Type B pancreatic cell (in vitro differentiated cells): ENCODE results near the gene ATF2. TPM values are rescaled to one million over a fixed set of nuclear protein-coding genes. Genes with fewer than 3 reads are reported as not detected.

ENCODE experiments used
- DNase-seq: peaks from one replicate; pipeline ENCODE4 v3.0.0; 2021; ENCODE audit warnings: mixed read lengths; ENCODE audit not compliant: unreplicated experiment; ENCODE audit errors: extremely low spot score
- H3K27ac Mint-ChIP-seq: 2 replicates; pipeline ENCODE4 v1.8.0; 2021; ENCODE audit warnings: mild to moderate bottlenecking, mixed read lengths
- H3K27me3 Mint-ChIP-seq: 2 replicates; pipeline ENCODE4 v1.8.0; 2021; ENCODE audit warnings: mixed read lengths
- H3K36me3 Mint-ChIP-seq: 2 replicates; pipeline ENCODE4 v1.8.0; 2021; ENCODE audit warnings: mixed read lengths
- H3K4me1 Mint-ChIP-seq: one replicate; pipeline ENCODE4 v1.8.0; 2021; ENCODE audit warnings: mixed read lengths; ENCODE audit not compliant: unreplicated experiment
- H3K4me3 Mint-ChIP-seq: 2 replicates; pipeline ENCODE4 v1.8.0; 2021; ENCODE audit warnings: mild to moderate bottlenecking, mixed read lengths
- H3K9me3 Mint-ChIP-seq: 2 replicates; pipeline ENCODE4 v1.8.0; 2021; ENCODE audit warnings: mixed read lengths
- total RNA-seq: library from RNA; stranded (reverse); gene quantifications from 2 replicates; pipeline ENCODE4 v1.2.1, GENCODE V29; 2021; ENCODE audit warnings: low replicate concordance
- TF ChIP-seq, protein P1 (sequence below): fragments of 200-600 bp; sonication (generic); conservative IDR thresholded peaks from 2 replicates; pipeline ENCODE4 v1.5.0; 2021; ENCODE audit warnings: antibody characterized with exemption, mild to moderate bottlenecking

Gene ATF2
- total RNA-seq, 1 donor from 2014 or later, result 56.1 TPM

DNA sequence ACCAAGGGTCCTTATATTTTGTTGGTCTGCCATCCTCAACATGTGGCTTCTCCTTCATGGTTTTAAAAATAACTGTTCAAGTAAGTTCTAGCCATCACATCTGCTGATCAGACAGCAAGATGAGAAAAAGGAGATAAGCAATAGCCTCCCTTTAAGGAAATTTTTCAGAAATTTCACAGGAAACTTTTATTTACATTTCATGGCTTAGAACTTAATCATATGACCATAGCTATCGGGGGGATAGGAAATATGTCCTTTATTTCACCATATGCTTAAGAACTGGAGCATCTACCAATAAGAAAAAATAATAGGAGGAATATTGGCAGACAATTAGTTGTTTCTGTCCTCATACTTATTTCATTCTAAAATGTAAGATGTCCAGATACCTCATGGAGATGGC is 16.2 kb downstream of the ATF2 start:
- Mint-ChIP-seq H3K27me3 (no peaks in the 10 kb centered on the region), H3K4me1 (peaks cover 10% of the 10 kb centered on the region)

DNA sequence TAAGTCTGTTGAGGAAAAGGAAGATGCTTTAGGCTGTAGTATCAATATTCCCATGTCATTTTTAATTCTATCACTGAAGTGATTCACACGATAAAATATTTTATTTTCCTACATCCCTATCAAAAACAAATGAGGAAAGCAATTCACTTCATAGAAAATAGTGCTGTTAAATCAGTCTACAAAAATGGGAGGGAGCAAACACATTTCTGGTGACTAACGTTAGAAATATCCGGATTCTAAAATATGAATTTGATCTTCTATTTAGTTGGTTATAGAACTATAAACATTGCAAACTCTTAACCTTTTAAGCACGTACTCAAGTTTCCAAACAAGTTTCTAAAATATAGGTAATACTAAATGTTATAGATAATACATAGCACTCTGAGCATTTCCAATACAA is 20.8 kb downstream of the ATF2 start:
- Mint-ChIP-seq H3K9me3 (no peaks in the 10 kb centered on the region), H3K4me1 (peaks cover 5% of the 10 kb centered on the region), H3K36me3 (peaks cover 27% of the 10 kb centered on the region), H3K27ac (no peak overlapping the region), H3K27me3 (no peaks in the 10 kb centered on the region), H3K4me3 (no peak overlapping the region)
- TF ChIP-seq, protein P1, sequence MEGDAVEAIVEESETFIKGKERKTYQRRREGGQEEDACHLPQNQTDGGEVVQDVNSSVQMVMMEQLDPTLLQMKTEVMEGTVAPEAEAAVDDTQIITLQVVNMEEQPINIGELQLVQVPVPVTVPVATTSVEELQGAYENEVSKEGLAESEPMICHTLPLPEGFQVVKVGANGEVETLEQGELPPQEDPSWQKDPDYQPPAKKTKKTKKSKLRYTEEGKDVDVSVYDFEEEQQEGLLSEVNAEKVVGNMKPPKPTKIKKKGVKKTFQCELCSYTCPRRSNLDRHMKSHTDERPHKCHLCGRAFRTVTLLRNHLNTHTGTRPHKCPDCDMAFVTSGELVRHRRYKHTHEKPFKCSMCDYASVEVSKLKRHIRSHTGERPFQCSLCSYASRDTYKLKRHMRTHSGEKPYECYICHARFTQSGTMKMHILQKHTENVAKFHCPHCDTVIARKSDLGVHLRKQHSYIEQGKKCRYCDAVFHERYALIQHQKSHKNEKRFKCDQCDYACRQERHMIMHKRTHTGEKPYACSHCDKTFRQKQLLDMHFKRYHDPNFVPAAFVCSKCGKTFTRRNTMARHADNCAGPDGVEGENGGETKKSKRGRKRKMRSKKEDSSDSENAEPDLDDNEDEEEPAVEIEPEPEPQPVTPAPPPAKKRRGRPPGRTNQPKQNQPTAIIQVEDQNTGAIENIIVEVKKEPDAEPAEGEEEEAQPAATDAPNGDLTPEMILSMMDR, result no peak
- DNase-seq, result no peak

More for the DNA sequence above, 16.2 kb downstream of the ATF2 start:
- Mint-ChIP-seq H3K9me3 (no peaks in the 10 kb centered on the region), H3K4me3 (no peak overlapping the region), H3K27ac (no peak overlapping the region), H3K36me3 (peaks cover 16% of the 10 kb centered on the region)
- TF ChIP-seq, protein P1, result no peak
- no peak for DNase-seq

DNA sequence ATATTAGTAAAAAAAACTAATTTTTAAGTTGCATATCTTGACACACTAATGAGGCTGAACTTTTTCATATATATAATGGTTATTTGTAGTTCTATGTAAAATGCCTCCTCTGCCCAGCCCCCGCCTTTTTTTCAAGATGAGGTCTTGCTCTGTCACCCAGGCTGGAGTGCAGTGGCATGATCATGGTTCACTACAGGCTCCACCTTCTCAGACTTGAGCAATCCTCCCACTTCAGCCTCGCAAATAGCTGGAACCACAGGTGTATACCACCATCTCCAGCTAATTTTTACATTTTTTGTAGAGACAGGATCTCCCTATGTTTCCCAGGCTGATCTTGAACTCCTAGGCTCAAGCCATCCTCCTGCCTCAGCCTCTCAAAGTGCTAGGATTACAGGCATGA is 24.3 kb downstream of the ATF2 start:
- Mint-ChIP-seq H3K36me3 (peaks cover 21% of the 10 kb centered on the region), H3K4me3 (no peak overlapping the region), H3K27me3 (no peaks in the 10 kb centered on the region), H3K4me1 (no peaks in the 10 kb centered on the region), H3K27ac (no peak overlapping the region), H3K9me3 (no peaks in the 10 kb centered on the region)
- DNase-seq, result no peak
- TF ChIP-seq, protein P1, result no peak

DNA sequence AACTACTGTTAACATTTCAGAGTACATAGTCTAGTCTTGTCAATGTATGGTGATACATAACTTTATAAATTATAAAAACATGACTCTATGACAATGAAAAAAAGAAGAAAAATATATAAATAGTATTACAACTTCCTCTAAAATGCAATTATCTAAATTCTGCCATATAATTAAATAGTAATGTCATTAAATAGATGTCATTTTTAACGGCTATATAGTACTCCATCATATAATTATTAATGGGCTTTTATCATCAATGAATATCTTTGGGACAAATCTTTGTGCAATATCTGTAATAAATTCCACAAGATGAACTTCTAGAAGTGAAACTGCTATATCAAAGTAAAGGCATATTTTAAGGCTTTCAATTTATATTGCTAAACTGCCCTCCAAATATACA is 24.8 kb downstream of the ATF2 start:
- TF ChIP-seq, protein P1, result no peak
- Mint-ChIP-seq H3K4me3 (no peak overlapping the region), H3K27me3 (no peaks in the 10 kb centered on the region), H3K36me3 (peaks cover 26% of the 10 kb centered on the region), H3K9me3 (no peaks in the 10 kb centered on the region), H3K4me1 (no peaks in the 10 kb centered on the region), H3K27ac (no peak overlapping the region)
- no peak for DNase-seq

DNA sequence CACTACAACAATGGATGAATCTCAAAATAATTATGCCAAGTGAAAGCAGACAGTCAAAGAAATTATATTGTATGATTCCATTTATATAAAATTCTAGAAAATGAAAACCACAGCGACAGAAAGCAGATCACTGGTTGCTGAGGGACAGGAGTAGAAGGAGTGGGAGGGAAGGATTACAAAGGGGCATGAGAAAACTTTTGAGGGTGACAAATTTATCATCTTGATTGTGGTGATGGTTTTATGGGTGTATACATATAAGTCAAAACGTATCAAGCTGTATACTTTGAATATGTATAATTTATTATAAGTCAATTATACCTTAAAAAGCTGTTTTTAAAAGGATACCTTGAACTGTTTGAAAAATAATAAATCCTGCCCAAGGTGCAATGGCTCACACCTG is 27.7 kb downstream of the ATF2 start:
- Mint-ChIP-seq H3K9me3 (no peaks in the 10 kb centered on the region), H3K36me3 (peaks cover 32% of the 10 kb centered on the region), H3K27me3 (no peaks in the 10 kb centered on the region), H3K4me3 (no peak overlapping the region), H3K27ac (no peak overlapping the region), H3K4me1 (no peaks in the 10 kb centered on the region)
- DNase-seq, result no peak
- TF ChIP-seq, protein P1, result no peak

DNA sequence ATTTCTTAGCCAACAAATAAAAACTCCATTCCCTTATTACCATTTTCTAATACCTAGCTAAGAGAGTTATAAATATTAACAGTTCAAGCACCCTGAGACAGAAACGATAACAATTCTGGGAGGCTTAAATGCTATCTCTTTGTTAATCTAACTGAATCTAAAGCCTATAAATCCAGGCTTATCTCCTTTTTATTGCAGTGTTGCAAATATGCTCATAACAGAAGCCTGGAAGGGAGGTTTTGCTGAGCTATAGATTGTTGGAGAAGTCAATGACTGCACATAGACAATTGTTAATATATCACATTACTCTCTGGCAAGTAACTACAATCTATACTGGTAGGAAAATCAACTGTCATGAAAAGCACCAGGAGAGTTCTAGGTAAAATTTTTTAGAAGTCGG is 30.2 kb downstream of the ATF2 start:
- no peak overlapping the region for H3K4me3 Mint-ChIP-seq
- H3K36me3 Mint-ChIP-seq, result peaks cover 26% of the 10 kb centered on the region
- H3K27me3 Mint-ChIP-seq, result no peaks in the 10 kb centered on the region
- H3K4me1 Mint-ChIP-seq, result no peaks in the 10 kb centered on the region
- TF ChIP-seq, protein P1, result no peak
- no peak for DNase-seq
- H3K27ac Mint-ChIP-seq, result no peak overlapping the region
- H3K9me3 Mint-ChIP-seq, result no peaks in the 10 kb centered on the region
